Measurements from ENCODE around the gene MGAT5.
A peak's percentile ranks its signal among the peaks of the same experiment; 100 is the strongest.

The MGAT5 gene

DNA sequence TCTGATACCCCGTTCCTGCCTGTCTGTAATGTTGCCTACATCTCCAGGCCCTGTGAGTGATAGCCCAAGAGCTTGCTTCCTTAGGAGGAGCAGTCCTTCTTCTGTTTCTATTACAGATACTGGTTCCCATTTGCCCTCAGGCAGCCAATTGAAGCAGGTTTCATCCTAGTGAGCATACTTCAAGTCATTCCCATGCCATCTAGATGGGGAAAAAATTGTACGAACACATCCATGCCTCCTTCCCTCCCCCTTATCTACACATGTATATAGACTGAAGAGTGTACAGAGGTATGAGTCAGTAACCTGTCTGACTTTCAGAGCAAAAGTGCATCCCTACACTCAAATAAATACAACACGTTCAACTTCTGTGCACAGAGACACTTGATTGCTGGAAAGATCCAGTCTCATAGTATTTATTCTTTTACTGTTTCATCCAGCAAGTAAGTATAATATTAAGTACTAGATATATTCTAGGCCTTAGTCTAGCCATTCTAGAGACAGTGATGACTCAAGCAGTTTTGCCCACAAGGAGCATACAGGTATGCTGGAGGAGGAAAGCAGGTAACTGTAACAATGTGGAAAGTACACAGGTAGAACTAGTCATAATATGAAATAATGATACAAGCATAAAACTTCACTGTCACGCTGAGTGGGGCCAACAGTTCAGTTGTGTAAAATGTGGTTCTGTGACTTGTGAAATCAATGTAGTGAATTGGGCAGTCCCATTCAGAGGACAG, 153.4 kb downstream of the MGAT5 start:
- no peak for DNase-seq

- DNase-seq, result no peak
Measured at GRCh38 chr2:134408386-134408785, 154.5 kb downstream of the MGAT5 start.

- DNase-seq, result no peak
Measured at GRCh38 chr2:134408791-134409190, 154.9 kb downstream of the MGAT5 start.

GRCh38 chr2:134410006-134410405, 156.1 kb downstream of the MGAT5 start:
- DNase-seq, result no peak

DNA sequence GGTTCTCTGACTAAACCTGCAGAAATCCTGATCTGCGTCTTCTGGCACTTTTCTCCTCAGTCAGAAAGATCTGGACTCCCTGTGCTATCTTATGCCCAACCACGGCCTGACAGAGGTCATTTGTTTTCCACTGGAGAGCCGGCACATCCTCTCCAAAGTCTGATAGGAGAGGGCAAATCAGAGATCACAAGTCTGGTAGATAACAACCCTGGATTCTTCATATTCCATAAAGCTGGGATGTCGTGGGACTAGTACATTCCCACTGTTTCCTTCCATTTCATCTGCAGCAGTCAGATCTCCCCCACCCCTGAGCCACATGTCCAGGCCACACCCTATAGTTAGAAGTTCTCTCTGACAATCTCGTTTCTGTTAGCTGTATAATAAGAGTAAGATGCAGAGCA, 157.0 kb downstream of the MGAT5 start:
- peak; percentile 71 for DNase-seq

DNA sequence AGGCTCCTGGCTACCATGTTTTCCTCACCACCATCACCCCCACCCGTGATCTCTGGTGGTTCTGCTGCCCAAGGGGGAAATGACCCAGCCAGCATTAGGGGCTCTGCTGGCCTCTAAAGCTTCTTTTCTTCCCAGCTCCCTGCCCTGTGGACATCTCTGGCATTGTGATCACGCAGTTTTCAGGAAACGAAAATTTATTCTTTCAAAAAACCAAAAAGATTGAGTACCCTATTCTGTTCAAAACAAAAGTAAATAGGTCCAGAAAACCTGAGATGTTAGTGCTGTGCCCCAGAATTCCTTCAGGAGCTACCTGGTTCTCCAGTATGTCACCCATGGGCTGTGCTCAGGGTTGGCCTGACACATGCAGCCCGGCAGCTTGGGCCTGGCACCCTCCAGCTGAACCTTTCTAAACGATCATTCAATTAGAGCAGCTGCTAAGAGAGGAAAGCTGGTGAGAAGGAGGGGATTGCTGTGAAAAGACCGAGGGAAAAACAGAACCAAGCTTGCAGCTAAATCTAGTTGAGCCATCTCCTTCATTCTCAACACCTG, 157.5 kb downstream of the MGAT5 start:
- no peak for DNase-seq

GRCh38 chr2:134411828-134412638, 158.2 kb downstream of the MGAT5 start:
- peak; percentile 87 for DNase-seq

GRCh38 chr2:134412639-134412999, 158.7 kb downstream of the MGAT5 start:
- DNase-seq, result no peak

DNA sequence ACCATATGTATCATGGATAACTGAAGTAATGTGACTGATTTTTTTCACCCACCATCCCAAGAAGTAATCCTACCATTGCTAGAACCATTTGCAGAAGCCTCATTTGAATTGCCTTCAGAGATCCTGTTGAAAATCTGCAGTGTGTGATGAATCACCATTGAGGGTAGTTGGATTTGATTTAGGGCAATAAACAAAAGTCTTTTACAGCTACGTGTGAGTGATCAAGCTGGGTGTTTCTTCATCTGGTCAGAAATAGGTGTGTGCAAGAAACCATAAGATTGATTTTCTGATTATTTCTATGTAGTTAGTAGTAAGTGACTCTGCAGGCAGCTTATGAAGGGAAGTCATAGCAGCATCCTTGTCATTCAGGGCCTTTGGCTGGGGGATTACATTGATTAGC, 159.6 kb downstream of the MGAT5 start:
- no peak for DNase-seq

- no peak for DNase-seq
Measured at GRCh38 chr2:134413912-134414311, 160.0 kb downstream of the MGAT5 start.

- no peak for DNase-seq
Measured at GRCh38 chr2:134416018-134416417, 162.1 kb downstream of the MGAT5 start.

DNA sequence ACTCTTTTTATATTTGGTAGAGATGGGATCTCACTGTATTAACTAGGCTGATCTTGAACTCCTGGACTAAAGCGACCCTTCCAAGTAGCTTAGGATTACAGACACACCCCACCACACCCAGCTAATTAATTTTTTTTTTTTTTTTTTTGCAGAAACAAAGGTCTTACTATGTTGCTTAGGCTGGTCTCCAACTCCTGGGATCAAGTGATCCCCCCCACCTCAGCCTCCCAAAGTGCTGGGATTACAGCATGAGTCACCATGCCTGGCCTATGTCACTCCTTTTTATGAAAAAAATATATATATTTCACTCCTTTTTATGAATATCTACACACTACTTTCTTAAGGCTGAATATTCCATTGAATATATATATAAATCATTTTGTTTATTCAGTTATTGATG, 162.8 kb downstream of the MGAT5 start:
- DNase-seq, result no peak

DNA sequence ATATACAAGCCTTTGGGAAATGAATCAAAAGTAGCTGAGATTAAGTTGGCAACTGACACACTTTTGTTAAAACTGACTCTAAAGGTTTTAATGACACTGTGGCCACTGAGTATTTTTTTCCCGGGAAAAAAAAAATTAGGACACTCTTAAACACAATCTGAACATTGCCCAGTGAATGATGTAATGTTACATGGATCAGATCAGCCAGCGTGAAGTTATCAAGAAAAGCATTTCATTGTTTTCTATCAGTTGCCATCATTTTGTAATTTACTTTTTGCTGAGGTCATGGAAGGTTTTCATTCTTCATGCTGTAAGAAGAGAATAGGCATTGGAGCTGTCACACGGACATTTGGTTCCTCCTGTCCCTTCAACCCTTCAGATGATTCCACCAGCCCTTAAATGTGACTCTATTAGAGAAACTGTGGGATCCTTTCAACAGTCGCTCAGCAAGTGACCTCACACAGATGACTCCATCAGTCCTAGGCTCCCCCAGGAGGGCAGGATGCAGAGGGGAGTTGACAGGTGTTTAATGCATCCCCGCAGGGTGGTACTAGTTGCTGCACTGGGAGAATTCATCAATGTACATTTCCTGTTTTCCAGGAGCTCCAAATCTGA, 164.2 kb downstream of the MGAT5 start:
- DNase-seq, result no peak

- DNase-seq, result no peak
Measured at GRCh38 chr2:134420259-134420658, 166.4 kb downstream of the MGAT5 start.

GRCh38 chr2:134420920-134421319, 167.0 kb downstream of the MGAT5 start:
- no peak for DNase-seq

DNA sequence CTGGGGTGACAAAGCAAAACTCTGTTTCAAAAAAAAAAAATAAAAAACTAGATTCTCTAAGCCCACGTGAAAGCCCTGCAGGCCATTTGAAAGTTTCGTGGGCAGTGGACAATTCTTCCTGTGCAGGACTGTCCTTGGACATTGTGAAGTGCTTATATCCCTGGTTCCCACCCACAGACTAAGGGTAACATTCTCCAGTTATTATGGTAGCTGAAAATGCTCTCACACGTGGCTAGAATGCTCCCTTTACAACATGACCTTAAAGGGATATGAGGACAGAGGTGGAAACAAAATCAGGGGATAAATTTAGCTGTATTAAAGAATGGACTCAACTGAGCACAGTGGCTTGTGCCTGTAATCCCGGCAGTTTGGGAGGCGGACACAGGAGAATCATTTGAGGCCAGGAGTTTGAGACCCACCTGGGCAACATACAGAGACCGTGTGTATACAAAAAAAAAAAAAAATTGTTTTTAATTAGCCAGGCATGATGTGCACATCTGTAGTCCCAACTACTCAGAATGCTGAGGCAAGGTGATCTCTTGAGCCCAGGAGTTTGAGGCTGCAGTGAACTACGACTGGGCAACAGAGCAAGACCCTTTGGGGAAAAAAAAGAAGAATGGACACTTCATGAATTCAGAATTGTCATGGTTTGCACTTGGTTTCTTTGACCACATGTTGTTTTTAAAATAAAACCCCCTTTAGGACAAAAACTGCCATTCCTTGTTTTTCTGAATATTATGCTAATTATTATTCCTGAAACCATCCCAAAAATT, 167.9 kb downstream of the MGAT5 start:
- no peak for DNase-seq

DNA sequence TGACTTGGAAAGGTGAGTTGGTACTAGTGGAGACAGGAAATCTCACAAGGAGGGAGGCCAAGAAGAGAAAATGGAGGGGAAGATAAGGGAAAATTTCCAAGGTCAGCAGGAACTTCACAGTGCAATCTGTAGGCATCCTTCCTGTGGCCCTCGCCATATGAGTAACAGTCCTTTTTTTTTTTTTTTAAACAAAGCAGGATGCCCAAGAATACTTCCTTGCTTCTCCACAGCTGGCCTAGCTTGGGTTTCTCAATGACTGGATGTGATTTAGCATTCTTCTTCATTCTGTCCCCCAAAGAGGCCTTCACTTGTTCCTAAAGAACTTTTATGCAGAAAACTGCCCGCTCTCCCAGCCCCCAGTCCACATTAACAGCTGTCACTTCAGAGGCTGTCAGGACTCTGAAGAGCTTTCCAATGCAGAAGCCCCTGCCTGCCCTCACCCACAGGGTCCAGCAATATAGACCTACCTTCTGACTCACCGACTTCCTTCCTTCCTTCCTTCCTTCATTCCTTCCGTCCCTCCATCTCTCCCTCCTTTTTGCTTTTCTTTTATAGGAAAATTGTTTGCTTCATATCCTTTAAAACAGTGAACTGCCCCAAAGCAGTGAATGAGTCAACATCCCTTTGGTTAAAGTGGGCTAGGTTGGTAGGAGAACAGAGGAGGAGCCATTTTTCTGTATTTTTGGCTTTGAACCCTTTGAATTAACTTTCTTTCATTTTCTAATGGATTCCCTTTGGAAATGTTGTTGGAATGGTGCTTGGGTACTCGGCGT, 172.0 kb downstream of the MGAT5 start:
- DNase-seq, result no peak

DNA sequence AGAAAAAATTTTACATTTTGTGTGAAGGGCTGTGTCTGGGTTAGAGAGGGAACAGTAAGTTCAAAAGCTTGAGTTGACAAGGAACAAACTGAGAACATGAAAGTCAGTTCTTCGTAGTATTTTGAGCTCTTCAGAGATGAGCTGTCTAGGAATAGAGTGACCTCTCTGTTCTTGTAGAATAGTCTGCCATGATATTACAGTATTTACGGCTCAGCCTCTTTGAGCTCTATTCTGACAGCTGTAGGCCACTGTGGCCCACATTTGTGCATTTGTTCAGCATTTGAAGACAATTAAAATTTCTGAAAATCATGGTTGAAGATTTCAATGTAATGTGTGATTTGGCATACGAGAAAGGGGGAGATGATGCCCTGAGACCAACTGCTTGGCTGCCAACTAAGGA, 172.8 kb downstream of the MGAT5 start:
- DNase-seq, result no peak

GRCh38 chr2:134429886-134430285, 176.0 kb downstream of the MGAT5 start:
- DNase-seq, result peak; percentile 53

- no peak for DNase-seq
Measured at GRCh38 chr2:134431838-134432434, 178.1 kb downstream of the MGAT5 start.

DNA sequence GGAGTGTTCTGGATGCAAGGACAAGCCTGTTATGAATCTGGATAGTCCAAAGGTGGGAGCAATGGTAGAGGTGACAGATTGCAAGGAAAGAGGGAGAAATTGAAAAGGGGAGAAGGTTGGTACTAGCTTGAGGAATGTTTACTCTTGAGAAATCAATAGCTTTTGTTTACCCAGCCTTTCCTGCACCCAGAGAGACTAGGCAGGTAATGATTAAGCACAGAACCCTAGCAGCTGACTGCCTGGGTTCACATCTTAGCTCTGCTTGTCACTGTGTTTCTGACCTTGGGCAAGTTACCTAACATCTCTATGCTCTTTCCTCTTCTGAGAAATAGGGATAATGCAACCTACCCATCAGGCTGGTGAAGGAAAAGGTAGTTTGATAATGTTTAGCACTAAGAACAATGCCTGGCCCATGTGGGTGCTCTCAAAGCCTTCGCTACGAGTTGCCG, 178.6 kb downstream of the MGAT5 start:
- DNase-seq, result no peak

GRCh38 chr2:134433469-134433868, 179.6 kb downstream of the MGAT5 start:
- DNase-seq, result peak; percentile 32
